GM21423 (cell line): Measurements from ENCODE around the gene RNF6.
A peak's percentile ranks its signal among the peaks of the same experiment; 100 is the strongest.
"Not testable (repeated sequence)": the region's sequence is repeated elsewhere in the genome, so short reads cannot be mapped to it uniquely, and the experiment has no call there.

Source experiments
- ATAC-seq: cut with Tn5 transposase; IDR thresholded peaks from one replicate; pipeline ENCODE4 v1.9.1; 2021; ENCODE audit warnings: mild to moderate bottlenecking, moderate library complexity; ENCODE audit not compliant: unreplicated experiment

The RNF6 gene

DNA sequence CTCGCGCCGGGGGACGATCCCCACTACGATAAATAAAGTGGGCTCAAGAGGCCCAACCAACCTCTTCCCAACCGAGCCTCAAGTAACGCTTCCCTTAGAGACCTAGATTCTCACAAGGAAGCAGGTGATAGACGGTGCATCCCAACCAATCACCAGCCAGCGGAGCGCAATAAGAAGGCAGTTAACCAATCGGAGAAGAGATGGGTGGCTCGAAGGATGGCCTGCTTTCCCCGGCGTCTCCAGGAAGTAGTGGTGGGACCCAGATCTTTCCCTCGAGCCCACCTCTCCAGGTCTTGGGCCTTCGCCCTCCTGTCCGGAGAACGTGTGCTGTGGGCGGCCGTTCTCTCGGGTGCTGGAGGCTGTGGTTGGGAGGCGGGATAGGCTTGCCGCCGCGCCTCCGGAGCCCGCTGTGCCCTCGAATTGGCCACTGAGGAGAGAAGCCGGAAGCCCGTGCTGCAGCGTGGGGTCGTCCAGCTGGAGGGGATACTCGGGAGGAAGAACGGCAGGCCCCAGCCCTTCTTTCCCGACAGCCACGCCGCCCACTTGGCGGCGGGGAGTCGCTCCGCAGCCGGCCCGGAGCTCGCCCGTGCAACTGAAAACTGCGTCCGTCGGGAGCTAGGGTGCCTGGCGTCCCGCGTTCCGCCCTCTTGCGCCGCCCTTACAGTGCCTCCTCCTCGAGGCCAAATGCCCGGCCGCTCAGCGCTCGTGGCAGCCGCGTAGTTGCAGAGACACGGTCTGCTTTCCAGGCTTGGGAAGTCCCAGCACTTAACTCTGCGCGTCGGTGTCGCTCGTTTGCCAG, at the start of gene RNF6:
Gene RNF6, minus strand, starts transcription at position 594 of the 799 bp plus-strand sequence. CDS start 2,665 bp downstream, outside the sequence.
- ATAC-seq, result peak; percentile 96

DNA sequence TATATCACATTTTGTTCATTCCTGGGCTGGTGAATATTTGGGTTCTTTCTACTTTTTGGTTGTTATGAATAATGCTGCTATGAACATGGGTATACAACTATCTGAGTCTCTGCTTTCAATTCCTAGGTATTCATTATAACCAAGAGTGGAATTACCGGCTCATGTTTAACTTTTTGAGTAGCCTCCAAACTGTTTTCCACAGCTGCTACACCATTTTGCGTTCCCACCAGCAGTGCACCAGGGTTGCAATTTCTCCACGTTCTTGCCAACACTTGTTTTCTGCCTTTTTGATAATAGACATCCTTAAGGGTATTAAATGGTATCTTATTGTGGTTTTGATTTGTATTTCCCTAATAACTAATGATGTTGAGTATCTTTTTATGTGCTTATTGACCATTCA, 48.6 kb upstream of the RNF6 start:
- no peak for ATAC-seq

DNA sequence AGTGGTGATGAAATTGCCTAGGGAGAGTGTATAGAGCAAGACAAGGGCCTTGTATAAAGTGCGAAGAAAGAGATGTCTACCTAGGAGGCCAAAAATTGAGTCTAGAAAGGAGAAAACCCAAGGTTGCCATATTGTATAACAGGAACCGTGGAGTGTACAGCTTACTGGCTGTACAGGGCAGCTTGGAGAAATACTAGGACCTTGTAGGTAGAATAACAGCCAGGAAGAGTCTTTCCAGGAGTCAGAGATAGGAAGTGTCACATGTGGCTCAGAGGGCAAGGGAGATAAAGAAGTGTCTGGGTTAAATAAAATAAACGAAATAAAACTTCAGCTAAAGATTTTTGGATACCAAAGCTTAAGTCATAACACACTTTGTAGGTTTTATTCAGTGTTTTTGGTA, 44.2 kb upstream of the RNF6 start:
- ATAC-seq, result no peak

DNA sequence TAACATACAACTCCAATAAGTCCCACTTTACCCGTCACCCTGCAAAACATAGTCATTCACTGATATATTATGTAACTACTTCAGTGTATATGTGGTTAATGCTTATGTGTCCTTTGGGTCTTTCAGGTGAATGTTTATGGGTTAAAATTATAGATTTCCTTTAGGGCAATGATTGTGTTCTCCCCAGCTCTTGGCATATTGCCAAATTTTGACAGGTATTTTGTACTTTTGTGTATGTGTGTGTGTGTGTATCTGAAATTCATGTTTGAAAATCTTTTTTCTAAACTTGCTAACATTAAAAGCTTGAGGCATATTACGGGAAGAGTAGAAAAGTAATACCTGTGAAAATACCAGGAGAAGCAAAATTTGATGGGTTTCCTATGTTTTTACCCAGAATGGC, 40.0 kb upstream of the RNF6 start:
- ATAC-seq, result no peak

DNA sequence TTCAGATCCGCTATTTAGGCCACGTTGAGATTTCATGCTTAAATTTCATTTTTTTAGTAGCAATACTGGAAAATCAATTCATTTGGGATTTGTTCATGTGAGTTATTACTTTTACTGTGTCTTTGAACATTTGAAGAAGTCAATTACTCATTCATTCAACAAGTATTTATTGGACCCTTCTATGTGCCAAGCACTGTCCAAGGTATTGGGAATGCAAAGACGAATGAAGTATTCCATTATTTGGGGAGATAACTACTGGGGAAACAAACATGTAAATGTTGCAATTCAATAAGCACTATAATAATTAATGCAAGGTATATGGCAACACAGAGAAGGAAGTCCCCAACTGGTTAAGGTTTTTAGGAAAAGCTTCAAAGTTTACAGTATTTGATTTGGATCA, 37.5 kb upstream of the RNF6 start:
- ATAC-seq, result no peak

DNA sequence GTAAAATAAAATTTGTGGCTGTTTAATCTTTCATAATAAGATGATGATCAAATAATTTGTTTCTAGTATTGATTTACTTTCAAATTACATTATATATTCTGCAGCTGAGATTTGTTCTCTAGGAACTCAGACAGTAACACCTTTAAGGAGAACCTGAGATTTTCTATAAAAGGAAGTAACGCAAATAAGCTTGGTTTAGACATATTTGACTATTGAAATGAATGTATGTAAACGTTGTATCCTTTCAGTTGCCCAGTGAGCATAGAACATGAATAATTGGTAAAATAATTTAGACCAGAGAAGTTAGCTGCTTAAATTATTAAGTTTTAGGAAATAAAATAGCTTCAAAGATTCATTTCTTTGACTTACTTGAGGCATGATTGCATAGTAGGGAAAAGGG, 34.9 kb upstream of the RNF6 start:
- no peak for ATAC-seq

DNA sequence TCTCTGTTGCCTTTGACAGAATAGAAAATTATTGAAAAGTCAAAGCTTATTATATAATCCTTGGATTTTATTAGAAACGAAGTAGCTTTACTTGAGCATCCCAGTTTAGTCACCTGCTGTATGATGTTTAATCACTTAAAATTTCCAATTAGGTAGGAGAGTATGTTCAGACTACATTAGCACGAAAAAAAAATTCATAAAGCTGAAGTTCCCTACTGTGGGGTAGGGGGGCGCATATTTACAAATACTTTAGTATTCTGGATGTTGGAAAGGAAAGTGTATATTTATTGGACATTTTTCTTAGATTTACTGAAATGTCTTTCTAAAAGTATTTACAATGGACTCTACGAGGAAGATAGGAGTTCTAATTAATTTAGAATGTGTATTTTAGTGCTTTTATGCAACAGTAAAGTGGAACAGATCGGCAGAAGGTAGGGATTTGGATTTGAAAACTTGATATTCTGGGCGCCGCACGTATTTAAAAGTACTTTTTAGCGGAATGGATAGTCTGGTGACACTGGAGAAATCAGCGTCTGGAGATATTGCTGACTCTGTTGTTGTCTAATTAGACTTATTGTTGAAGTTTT, 33.7 kb upstream of the RNF6 start:
- ATAC-seq, result no peak

DNA sequence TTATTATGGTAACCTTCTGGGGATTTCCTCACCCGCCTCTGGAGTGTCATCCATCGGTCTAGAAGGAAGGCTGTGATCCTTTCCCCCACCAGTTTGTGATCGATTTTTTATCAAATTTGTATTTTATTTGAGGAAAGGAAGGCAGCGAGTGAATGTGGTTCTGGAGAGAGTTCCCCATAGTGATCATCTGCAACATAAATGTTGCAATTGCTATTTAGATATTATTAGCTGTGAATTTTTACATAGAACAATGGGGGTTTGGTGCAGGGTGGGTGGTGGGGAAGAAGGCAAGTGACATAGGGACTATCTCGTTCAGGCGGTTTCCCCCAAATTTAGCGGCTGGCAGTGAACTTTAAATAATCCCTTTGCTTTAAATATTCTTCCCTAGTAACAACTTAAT, 33.0 kb upstream of the RNF6 start:
- ATAC-seq, result no peak

DNA sequence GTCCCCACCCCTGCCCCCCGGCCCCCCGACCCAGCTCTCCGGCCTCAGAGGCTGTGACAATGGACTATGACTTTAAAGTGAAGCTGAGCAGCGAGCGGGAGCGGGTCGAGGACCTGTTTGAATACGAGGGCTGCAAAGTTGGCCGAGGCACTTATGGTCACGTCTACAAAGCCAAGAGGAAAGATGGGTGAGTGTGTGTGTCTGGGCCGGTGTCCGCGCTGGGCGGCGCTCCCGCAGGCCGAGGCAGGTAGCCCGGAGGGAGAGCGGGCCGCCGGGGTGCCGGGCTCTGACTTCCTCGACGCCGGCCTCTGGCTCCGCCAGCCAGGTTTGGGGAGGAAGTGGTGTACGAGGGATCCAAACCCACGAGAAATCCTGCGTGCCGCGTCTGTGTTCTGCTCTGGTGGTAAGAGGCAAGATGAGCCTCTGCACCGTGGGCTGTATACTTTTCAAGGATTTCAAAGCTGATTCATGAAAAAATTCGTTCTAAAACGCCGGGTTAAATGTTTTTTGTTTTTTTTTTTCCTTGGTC, 32.5 kb upstream of the RNF6 start:
- peak; percentile 31 for ATAC-seq

DNA sequence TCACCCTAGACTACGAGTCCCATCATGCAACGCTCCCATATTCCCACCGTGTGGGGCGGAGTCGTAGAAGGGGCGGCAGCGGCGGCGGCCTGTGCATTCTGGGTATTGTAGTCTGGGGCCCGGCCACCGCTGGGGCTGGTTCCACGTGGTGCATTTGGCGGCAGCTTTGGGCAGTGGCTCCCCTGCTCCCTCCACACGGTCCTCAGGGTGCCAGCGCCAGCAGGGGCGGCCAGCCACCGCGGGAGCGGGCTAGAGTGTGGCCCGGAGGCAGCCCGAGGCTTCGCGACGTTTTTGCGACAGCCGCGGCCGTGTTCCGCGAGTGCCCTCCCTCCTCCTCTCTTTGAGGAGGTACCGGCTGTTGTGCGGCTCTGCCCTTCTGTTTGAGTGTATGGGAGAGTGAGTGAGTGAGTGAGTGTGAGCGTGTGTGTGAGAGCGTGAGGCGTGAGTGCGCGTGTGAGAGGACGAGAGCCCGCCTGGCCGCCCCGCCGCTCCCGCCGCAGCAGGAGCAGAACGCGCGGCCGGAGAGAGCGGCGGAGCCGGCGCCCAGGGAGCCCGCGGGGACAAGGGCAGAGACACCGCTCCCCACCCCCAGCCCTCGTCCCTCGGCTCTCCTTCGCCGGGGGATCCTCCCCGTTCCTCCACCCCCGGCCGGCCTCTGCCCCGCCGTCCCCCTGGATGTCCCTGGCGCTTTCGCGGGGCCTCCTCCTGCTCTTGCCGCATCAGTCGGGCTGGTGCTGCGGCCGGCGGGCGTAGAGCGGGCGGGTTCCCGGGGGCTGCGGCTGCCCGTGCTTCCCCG, 31.9 kb upstream of the RNF6 start, which contains the start of gene CDK8:
Gene CDK8, plus strand, starts transcription at position 343 of the 796 bp plus-strand sequence. CDS start 513 bp downstream, outside the sequence.
- peak; percentile 85 for ATAC-seq

DNA sequence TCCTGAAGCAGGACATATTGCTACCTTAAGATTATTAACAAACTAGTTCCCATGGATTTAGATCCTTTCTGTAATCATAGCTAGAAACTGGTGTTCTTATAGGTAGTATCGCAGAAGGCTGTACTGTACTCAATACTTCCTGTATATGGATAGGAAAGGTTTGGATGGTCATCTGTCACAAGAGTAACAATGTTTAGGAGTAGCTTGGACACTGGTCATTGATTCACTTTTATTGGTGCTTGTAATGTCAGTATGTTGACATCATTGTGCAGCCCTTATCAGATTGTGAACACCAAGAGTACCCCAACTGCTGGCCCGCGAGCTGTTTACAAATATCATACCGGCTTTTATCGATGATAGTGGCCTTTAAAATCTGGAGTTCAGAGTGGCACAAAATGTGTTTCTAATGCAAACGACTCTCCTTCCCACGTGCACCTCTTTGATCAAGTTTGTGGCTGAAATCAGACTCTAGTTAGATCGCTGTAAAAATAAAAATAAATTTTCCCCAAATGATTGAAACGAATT, 31.2 kb upstream of the RNF6 start:
- no peak for ATAC-seq

DNA sequence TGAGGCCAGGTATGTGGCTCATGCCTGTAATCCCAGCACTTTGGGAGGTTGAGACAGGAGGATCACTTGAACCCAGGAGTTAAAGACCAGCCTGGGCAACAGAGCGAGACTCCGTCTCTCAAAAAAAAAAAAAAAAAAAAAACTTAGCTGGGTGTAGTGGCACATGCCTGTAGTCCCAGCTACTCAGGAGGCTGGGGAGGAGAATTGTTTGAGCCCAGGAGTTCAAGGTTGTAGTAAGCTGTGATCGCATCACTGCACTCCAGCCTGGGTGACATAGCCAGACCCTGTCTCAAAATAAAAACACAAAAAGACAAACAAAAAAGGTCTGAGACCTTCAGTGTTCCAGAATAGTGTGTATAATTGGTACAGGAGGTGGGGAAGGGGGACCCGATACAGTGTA, 29.9 kb upstream of the RNF6 start:
- ATAC-seq, result not testable (repeated sequence)

DNA sequence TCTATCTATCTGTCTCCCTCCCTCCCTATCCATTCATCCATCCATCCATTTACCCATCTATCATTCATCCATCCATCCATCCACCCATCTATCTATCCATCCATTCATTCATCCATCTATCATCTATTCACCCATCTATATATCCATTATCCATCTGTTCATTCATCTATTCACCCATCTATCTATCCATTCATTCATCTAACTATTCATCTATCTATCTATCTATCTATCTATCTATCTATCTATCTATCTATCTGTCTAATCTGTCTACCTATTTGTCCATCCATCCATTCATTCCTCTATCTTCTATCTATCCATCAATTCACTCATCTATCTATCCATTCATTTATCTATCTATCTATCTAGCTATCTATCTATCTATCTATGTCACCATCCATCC, 27.4 kb upstream of the RNF6 start:
- ATAC-seq, result no peak

DNA sequence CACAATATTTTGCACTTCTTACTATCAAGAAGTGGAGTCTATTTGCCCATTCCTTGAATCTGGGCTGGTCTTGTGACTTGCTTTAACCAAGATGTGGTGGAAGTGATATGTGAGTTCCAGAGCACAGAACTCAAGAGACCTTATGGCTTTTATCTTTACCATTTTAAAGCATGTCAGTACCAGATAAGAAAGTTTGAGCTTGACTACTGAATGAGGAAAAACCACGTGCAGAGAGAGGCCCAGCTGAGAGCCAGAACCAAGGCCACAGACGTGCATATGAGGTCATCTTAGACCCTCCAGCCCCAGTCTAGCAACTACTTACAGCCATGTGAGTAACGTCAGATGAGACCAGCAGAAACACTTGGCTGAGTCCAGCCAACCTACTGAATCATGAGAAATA, 25.5 kb upstream of the RNF6 start:
- ATAC-seq, result no peak

DNA sequence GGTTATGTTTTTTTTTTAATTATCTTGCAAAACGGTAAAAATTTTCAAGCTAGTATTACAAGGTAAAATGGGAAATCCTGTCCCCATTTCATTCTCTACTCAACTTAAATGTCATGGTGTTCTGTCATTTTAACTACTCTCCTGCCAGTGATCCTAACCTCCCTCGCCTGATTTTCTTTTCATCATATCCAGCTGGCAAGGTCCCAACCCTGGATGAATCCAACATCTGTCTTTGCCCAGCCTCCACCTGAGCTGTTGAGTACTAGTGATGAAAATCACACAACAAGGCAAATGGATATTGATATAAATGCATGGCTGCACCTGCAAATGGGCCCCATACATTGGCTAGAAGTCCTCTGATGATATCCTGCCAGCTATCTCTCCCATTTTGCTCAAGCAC, 24.9 kb upstream of the RNF6 start:
- no peak for ATAC-seq

DNA sequence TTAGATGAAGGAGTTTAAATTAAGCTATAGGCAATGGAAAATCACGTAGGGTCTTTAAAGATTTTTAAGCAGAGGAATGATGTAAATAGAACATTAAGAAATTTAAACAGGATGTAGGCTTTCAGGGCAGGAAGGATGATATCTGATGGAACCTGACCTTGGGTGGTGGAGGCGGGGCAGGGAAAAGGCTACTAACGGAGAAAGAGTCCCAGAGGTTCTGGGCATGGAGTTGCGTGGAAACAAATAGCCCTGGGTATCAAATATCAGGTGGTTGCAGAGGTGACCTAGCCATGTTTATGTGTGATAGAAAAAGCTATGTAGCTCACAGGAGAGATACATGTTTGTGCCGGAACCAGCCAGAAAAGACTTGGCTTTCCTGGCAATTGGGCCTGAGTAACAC, 24.0 kb upstream of the RNF6 start:
- ATAC-seq, result no peak

DNA sequence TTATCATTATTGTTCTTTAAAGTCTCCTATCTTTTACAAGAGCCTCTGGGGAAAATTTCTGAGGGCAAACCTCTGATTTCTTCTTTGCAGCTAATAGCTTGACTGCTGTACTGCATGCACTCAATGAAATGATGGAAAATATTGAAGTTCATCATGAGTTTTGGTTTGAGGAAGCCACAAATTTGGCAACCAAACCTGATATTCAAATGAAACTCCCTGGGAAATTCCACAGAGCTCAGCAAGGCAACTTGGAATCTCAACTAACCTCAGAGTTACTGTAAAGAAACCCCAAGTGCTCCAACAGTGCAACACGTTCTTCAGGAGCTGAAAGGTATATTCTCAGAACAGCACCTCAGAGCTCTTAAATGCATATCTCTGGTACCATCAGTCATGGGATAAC, 14.2 kb upstream of the RNF6 start:
- ATAC-seq, result no peak

DNA sequence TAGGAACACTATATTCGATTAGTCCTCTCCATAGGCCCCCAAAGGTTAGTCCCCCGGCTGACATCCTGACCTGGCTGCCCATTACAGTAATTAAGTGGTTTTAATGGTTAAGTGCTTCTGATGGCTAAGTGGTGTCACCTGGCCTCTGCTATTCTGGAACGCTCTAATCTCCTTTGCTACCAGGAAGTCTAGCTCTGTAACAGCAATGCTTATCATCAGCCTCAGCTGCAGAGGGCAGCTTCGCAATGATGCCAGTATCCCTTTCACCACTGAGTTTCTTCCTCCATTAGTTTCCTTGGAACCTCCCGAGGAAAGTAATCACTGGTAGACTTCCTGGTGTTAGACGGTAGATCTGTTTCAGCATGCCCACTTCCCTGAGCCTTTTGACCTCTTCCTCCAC, 8.6 kb upstream of the RNF6 start:
- no peak for ATAC-seq

DNA sequence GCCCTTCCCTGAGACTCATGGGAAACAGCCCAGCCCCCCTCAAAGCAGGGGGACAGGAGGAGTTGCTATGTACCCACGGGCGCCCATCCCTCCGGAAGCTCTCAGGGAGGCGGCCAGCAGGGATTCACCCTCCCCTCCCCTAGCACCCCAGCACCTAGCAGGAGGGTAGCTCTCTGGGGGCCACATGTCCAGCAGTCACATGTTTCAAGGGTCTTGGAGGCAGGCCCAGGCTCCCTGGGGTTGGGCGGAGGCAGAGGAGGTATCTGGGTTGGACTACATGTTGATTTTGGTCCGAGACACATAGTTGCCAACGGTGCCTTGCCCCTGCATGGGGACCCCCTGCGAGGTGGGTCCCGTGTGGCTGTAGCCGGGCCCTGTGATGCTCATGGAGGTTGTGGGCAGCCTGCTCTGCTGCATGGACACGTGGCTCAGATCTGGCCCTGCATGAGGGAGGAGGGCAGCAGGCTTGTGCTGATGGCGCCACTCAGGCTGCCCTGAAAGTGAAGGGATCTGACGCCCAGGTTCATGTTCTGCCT, 7.0 kb upstream of the RNF6 start:
- ATAC-seq, result no peak

DNA sequence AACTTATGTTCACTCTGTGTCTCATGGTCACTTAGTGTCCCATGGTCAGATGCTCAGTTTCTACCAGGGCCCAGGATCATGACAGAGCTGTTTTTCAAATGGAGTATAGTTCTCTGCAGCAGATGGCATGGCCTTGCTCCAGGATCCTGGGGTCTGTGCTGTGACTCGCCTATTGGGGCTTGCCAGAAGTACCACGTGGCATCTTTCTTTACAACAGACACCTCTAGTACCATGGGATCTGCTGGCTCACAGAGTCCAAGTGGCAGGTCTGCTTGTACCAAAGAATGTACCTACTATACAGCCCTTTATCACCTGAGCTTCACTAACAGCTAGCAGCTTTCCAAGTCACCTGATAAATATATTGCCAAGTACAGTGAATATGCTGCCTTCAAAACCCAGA, 6.0 kb upstream of the RNF6 start:
- ATAC-seq, result no peak
